ENCODE measurements around the gene LGI4.

GRCh38 chr19:35174226-35174625 lies 39.4 kb upstream of the LGI4 start:
- no peak for TF ChIP-seq RXRA (IDR thresholded peaks at IDR 0.05)
- no peak for TF ChIP-seq NR2F2 (IDR thresholded peaks at IDR 0.05)
- TF ChIP-seq CTCF (IDR thresholded peaks at IDR 0.05; ENCODE audit: low read depth, low read length, missing input control) = no peak
- no peak for TF ChIP-seq RAD21 (IDR thresholded peaks at IDR 0.05)
- TF ChIP-seq, protein P1, sequence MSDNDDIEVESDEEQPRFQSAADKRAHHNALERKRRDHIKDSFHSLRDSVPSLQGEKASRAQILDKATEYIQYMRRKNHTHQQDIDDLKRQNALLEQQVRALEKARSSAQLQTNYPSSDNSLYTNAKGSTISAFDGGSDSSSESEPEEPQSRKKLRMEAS (IDR thresholded peaks at IDR 0.05) = no peak
- TF ChIP-seq HNF4A (conservative IDR thresholded peaks at IDR 0.05) = no peak
- no peak for TF ChIP-seq REST (IDR thresholded peaks at IDR 0.05)
- TF ChIP-seq ATF3 (IDR thresholded peaks at IDR 0.05) = no peak
- TF ChIP-seq GABPA (IDR thresholded peaks at IDR 0.05 in 1 of 2, conservative IDR thresholded peaks at IDR 0.05 in 1 of 2) = no peak
